PC-3 (cell line): Measurements from ENCODE around the gene TAF11. TPM values are rescaled to one million over a fixed set of nuclear protein-coding genes. Genes with fewer than 3 reads are reported as not detected.
A peak's percentile ranks its signal among the peaks of the same experiment; 100 is the strongest.

Experiments
- ATAC-seq: fragments of 200-7000 bp; cut with Tn5 transposase; 2 replicates; pipeline ENCODE4 v1.9.1; 2020; ENCODE audit warnings: mild to moderate bottlenecking, moderate library complexity
- BruUV-seq: library from RNA; stranded (reverse); fragments of 400-500 nt; replicated peaks from 2 replicates; lab custom pipeline; 2021; lab: Mats Ljungman, UMichigan
- CTCF ChIA-PET: fragments of 300-600 bp; sonication (Branson Sonifier 250); formaldehyde crosslinking; loops from one replicate; lab custom pipeline; 2022; ENCODE audit warnings: antibody characterized with exemption; lab: Charles Lee
- POLR2A ChIA-PET: fragments of 300-600 bp; sonication (Branson Sonifier 250); formaldehyde crosslinking; loops from one replicate; lab custom pipeline; 2022; ENCODE audit warnings: antibody characterized with exemption; ENCODE audit not compliant: unreplicated experiment; lab: Charles Lee
- DNase-seq: peaks from one replicate; pipeline ENCODE4 v3.0.0-alpha.2; 2015
- H2AFZ ChIP-seq: fragments of 300-600 bp; sonication (generic); 2 replicates; pipeline ENCODE4 v1.6.0; 2016; ENCODE audit warnings: antibody characterized with exemption, low read length
- H3F3A ChIP-seq: fragments of 300-600 bp; sonication (generic); one replicate; pipeline ENCODE4 v1.6.0; 2017; ENCODE audit warnings: antibody characterized with exemption, low read length, control low read depth, mild to moderate bottlenecking; ENCODE audit not compliant: unreplicated experiment
- H3K27ac ChIP-seq: fragments of 300-600 bp; sonication (generic); 2 replicates; pipeline ENCODE4 v1.5.1; 2016; ENCODE audit warnings: mild to moderate bottlenecking, low read length
- H3K27me3 ChIP-seq: fragments of 300-600 bp; sonication (generic); 2 replicates; pipeline ENCODE4 v1.6.1; 2016; ENCODE audit warnings: low read length, mixed read lengths
- H3K36me3 ChIP-seq: fragments of 300-600 bp; sonication (generic); 2 replicates; pipeline ENCODE4 v1.6.1; 2016; ENCODE audit warnings: low read depth, mixed run types, low read length, mixed read lengths
- H3K4me1 ChIP-seq: fragments of 300-600 bp; sonication (generic); 2 replicates; pipeline ENCODE4 v1.5.1; 2016; ENCODE audit warnings: low read length; ENCODE audit not compliant: insufficient read depth
- H3K4me2 ChIP-seq: fragments of 300-600 bp; sonication (generic); 2 replicates; pipeline ENCODE4 v1.6.0; 2016; ENCODE audit warnings: low read length
- H3K4me3 ChIP-seq: fragments of 300-600 bp; sonication (generic); 2 replicates; pipeline ENCODE4 v1.5.1; 2016; ENCODE audit warnings: mild to moderate bottlenecking, low read length, mixed read lengths
- H3K79me2 ChIP-seq: fragments of 300-600 bp; sonication (generic); 2 replicates; pipeline ENCODE4 v1.6.1; 2017; ENCODE audit warnings: low read length, mixed read lengths
- H3K9ac ChIP-seq: fragments of 300-600 bp; sonication (generic); 2 replicates; pipeline ENCODE4 v1.6.0; 2016; ENCODE audit warnings: mild to moderate bottlenecking, low read length
- H3K9me2 ChIP-seq: fragments of 300-600 bp; sonication (generic); replicated peaks from 2 replicates; pipeline ENCODE4 v1.6.1; 2016; ENCODE audit warnings: mixed run types, low read length, mixed read lengths
- H3K9me3 ChIP-seq: fragments of 300-600 bp; sonication (generic); 2 replicates; pipeline ENCODE4 v1.6.1; 2016; ENCODE audit warnings: low read length, mixed read lengths
- H4K20me1 ChIP-seq: fragments of 300-600 bp; sonication (generic); 2 replicates; pipeline ENCODE4 v1.6.1; 2016; ENCODE audit warnings: low read length, mixed read lengths
- CTCF ChIP-seq: fragments of 300-600 bp; sonication (generic); conservative IDR thresholded peaks from 2 replicates; pipeline ENCODE4 v1.5.1; 2017; ENCODE audit warnings: antibody characterized with exemption, low read depth, mild to moderate bottlenecking, low read length
- EZH2 ChIP-seq: fragments of 300-600 bp; sonication (generic); IDR thresholded peaks from one replicate; pipeline ENCODE4 v1.6.1; 2017; ENCODE audit warnings: antibody characterized with exemption, mild to moderate bottlenecking, low read length; ENCODE audit not compliant: unreplicated experiment
- EZH2phosphoT487 ChIP-seq: fragments of 300-600 bp; sonication (generic); IDR thresholded peaks from 2 replicates; pipeline ENCODE4 v1.6.1; 2018; ENCODE audit warnings: mild to moderate bottlenecking, antibody characterized with exemption, low read length, borderline replicate concordance
- intact Hi-C: fragments of 100-400 bp; cut with micrococcal nuclease; formaldehyde crosslinking; loops from 2 replicates; pipeline ENCODE4 v1.9.0; 2023
- total RNA-seq: library from RNA; depleted of rRNA; stranded (reverse); fragments of >200 nt; gene quantifications from 2 replicates; pipeline ENCODE4 v1.2.3, GENCODE V29; 2014

Gene TAF11
- total RNA-seq, 1 experiment from 2014 or later, result 24.1 TPM

GRCh38 chr6:34858681-34859080 lies 29.2 kb downstream of the TAF11 start:
- H3K4me3 ChIP-seq, result no peak overlapping the region
- intact Hi-C loops, result no loop called here
- POLR2A ChIA-PET, result no interaction called here

GRCh38 chr6:34855463-34855862 lies 32.4 kb downstream of the TAF11 start:
- H3K9me2 ChIP-seq, result no peaks in the 10 kb centered on the region
- H3K9ac ChIP-seq, result no peak overlapping the region
- ATAC-seq (no peak), DNase-seq (no peak)
- ChIA-PET CTCF (no interaction called here), POLR2A (no interaction called here)
- no peaks in the 10 kb centered on the region for H3K4me1 ChIP-seq
- intact Hi-C loops, result no loop called here
- H3K9me3 ChIP-seq, result no peaks in the 10 kb centered on the region
- H3K36me3 ChIP-seq, result peaks cover 36% of the 10 kb centered on the region; the same call in 1 of the 2 replicates
- no TSS peak for BruUV-seq
- H4K20me1 ChIP-seq, result no peaks in the 10 kb centered on the region
- no peak overlapping the region for H2AFZ ChIP-seq
- no peaks in the 10 kb centered on the region for H3F3A ChIP-seq
- TF ChIP-seq EZH2 (no peak), CTCF (peak; percentile 36; the same call in 1 of the 2 replicates), EZH2phosphoT487 (no peak)
- H3K4me2 ChIP-seq, result no peak overlapping the region
- no peaks in the 10 kb centered on the region for H3K27me3 ChIP-seq
- H3K79me2 ChIP-seq, result no peaks in the 10 kb centered on the region
- H3K27ac ChIP-seq, result no peak overlapping the region
- no peak overlapping the region for H3K4me3 ChIP-seq

More at GRCh38 chr6:34858681-34859080, 29.2 kb downstream of the TAF11 start:
- no peak overlapping the region for H3K27ac ChIP-seq
- TF ChIP-seq CTCF, result peak; percentile 44; the same call in 1 of the 2 replicates
- no peak for TF ChIP-seq EZH2
- BruUV-seq, result no TSS peak
- H3K9me2 ChIP-seq, result no peaks in the 10 kb centered on the region
- H3K9me3 ChIP-seq, result no peaks in the 10 kb centered on the region
- H2AFZ ChIP-seq, result no peak overlapping the region
- H3K4me1 ChIP-seq, result no peaks in the 10 kb centered on the region
- no peak for ATAC-seq
- DNase-seq, result no peak
- no peak overlapping the region for H3K4me2 ChIP-seq
- H3F3A ChIP-seq, result no peaks in the 10 kb centered on the region
- H3K36me3 ChIP-seq, result peaks cover 39% of the 10 kb centered on the region; the same call in 1 of the 2 replicates
- CTCF ChIA-PET, result no interaction called here
- no peaks in the 10 kb centered on the region for H3K27me3 ChIP-seq
- H3K79me2 ChIP-seq, result no peaks in the 10 kb centered on the region
- no peak overlapping the region for H3K9ac ChIP-seq
- no peaks in the 10 kb centered on the region for H4K20me1 ChIP-seq

- DNase-seq (no peak), ATAC-seq (no peak)
- ChIA-PET POLR2A (no interaction called here), CTCF (no interaction called here)
- Histone ChIP-seq H4K20me1 (no peaks in the 10 kb centered on the region), H3F3A (no peaks in the 10 kb centered on the region), H3K4me2 (no peak overlapping the region), H3K9ac (no peak overlapping the region), H2AFZ (no peak overlapping the region), H3K4me3 (no peak overlapping the region), H3K9me3 (no peaks in the 10 kb centered on the region), H3K36me3 (peaks cover 21% of the 10 kb centered on the region; the same call in 1 of the 2 replicates), H3K9me2 (no peaks in the 10 kb centered on the region), H3K27ac (no peak overlapping the region), H3K4me1 (no peaks in the 10 kb centered on the region), H3K27me3 (no peaks in the 10 kb centered on the region), H3K79me2 (no peaks in the 10 kb centered on the region)
- no TSS peak for BruUV-seq
- TF ChIP-seq CTCF, result no peak
- TF ChIP-seq EZH2phosphoT487, result no peak
- TF ChIP-seq EZH2, result no peak
- intact Hi-C loops, result no loop called here
These were observed 35.3 kb downstream of the TAF11 start for GRCh38 chr6:34852406-34853085.
